Panc1 (cell line): ENCODE measurements around the gene MEAF6. TPM values are rescaled to one million over a fixed set of nuclear protein-coding genes. Genes with fewer than 3 reads are reported as not detected.

Experiments used
- ATAC-seq: fragments of 200-7000 bp; cut with Tn5 transposase; 2 replicates; pipeline ENCODE4 v1.9.1; 2020; ENCODE audit warnings: mild to moderate bottlenecking, moderate library complexity
- BruUV-seq: library from RNA; stranded (reverse); fragments of 400-500 nt; replicated peaks from 2 replicates; lab custom pipeline; 2021; lab: Mats Ljungman, UMichigan
- CTCF ChIA-PET: fragments of 300-600 bp; sonication (Branson Sonifier 250); formaldehyde crosslinking; loops from one replicate; lab custom pipeline; 2022; ENCODE audit warnings: antibody characterized with exemption; lab: Charles Lee
- POLR2A ChIA-PET: fragments of 300-600 bp; sonication (Branson Sonifier 250); formaldehyde crosslinking; loops from one replicate; lab custom pipeline; 2022; ENCODE audit warnings: antibody characterized with exemption; lab: Charles Lee
- DNase-seq: peaks from one replicate; pipeline ENCODE4 v3.0.0-alpha.2; 2010; ENCODE audit warnings: low read depth, low spot score
- H3K27ac ChIP-seq: 2 replicates; pipeline ENCODE4 v1.5.1; 2011; ENCODE audit warnings: mild to moderate bottlenecking, low read length, inconsistent platforms
- H3K27me3 ChIP-seq: fragments of 200-500 bp; sonication (Bioruptor generic); 2 replicates; pipeline ENCODE4 v1.6.0; 2014; ENCODE audit warnings: low read length, inconsistent platforms; ENCODE audit not compliant: control insufficient read depth, insufficient read depth
- H3K36me3 ChIP-seq: fragments of 200-500 bp; sonication (Bioruptor generic); 2 replicates; pipeline ENCODE4 v1.5.1; 2014; ENCODE audit warnings: inconsistent platforms, mild to moderate bottlenecking, low read length, moderate library complexity; ENCODE audit not compliant: control insufficient read depth, insufficient read depth
- H3K4me1 ChIP-seq: 2 replicates; pipeline ENCODE4 v1.5.1; 2011; ENCODE audit warnings: inconsistent platforms, mild to moderate bottlenecking, low read length, moderate library complexity; ENCODE audit not compliant: control insufficient read depth, insufficient read depth
- H3K4me3 ChIP-seq, 2 experiments: 2 replicates each; pipeline ENCODE4 v1.5.1; 2011 to 2012; ENCODE audit warnings: low read depth in 2 of 2, low read length in 2 of 2, mild to moderate bottlenecking in 2 of 2, inconsistent platforms in 1 of 2, moderate library complexity in 1 of 2
- H3K9me3 ChIP-seq: fragments of 200-500 bp; sonication (Bioruptor generic); 2 replicates; pipeline ENCODE4 v1.5.1; 2014; ENCODE audit warnings: low read depth, mild to moderate bottlenecking, inconsistent platforms, low read length, moderate library complexity; ENCODE audit not compliant: control insufficient read depth, insufficient read depth
- CTCF ChIP-seq: fragments of 450-650 bp; IDR thresholded peaks from 2 replicates; pipeline ENCODE4 v1.5.1; 2017; ENCODE audit warnings: mild to moderate bottlenecking
- POLR2AphosphoS5 ChIP-seq: IDR thresholded peaks from 2 replicates; pipeline ENCODE4 v1.6.1; 2012; ENCODE audit warnings: mild to moderate bottlenecking, low read depth, low read length, moderate library complexity
- SIN3A ChIP-seq: IDR thresholded peaks from 2 replicates; pipeline ENCODE4 v1.6.1; 2012; ENCODE audit warnings: low read depth, mild to moderate bottlenecking, low read length, moderate library complexity, borderline replicate concordance; ENCODE audit not compliant: insufficient read depth
- TCF7L2 ChIP-seq: IDR thresholded peaks from 2 replicates; pipeline ENCODE4 v1.6.1; 2011; ENCODE audit warnings: mild to moderate bottlenecking, low read depth, low read length, inconsistent platforms
- in situ Hi-C: cut with HindIII; loops from 2 replicates; pipeline ENCODE4 v1.10.0; 2016; ENCODE audit warnings: low sequenced_read_pairs, low pct_unique_long_range_greater_than_20kb
- intact Hi-C: fragments of 100-400 bp; cut with micrococcal nuclease; formaldehyde crosslinking; loops from one replicate; pipeline ENCODE4 v1.10.0; 2022; ENCODE audit not compliant: unreplicated experiment
- total RNA-seq: library from RNA; stranded (reverse); gene quantifications from one replicate; pipeline ENCODE4 v1.2.1, GENCODE V29; 2021; ENCODE audit not compliant: unreplicated experiment
- TF ChIP-seq, protein P1 (sequence below), 2 experiments: IDR thresholded peaks; 2 replicates each; pipeline ENCODE4 v1.6.1; 2011 to 2012; ENCODE audit warnings: low read depth in 2 of 2, control low read depth in 1 of 2, low read length in 1 of 2, mild to moderate bottlenecking in 1 of 2, moderate library complexity in 1 of 2; ENCODE audit not compliant: insufficient read depth in 1 of 2

The MEAF6 gene
- total RNA-seq, 1 experiment from 2014 or later: 50.0 TPM

GRCh38 chr1:37452416-37452815, 62.1 kb downstream of the MEAF6 start:
- Histone ChIP-seq H3K36me3 (no peaks in the 10 kb centered on the region), H3K27ac (no peak overlapping the region), H3K4me1 (peaks cover 4% of the 10 kb centered on the region; the same call in 1 of the 2 replicates), H3K27me3 (no peaks in the 10 kb centered on the region), H3K9me3 (no peaks in the 10 kb centered on the region), H3K4me3 (no peak overlapping the region)
- in situ Hi-C loops: no loop called here
- intact Hi-C loops: no loop called here
- ATAC-seq (no peak), DNase-seq (no peak)
- TF ChIP-seq POLR2AphosphoS5 (no peak), CTCF (no peak), TCF7L2 (no peak), SIN3A (no peak)
- TF ChIP-seq, protein P1, sequence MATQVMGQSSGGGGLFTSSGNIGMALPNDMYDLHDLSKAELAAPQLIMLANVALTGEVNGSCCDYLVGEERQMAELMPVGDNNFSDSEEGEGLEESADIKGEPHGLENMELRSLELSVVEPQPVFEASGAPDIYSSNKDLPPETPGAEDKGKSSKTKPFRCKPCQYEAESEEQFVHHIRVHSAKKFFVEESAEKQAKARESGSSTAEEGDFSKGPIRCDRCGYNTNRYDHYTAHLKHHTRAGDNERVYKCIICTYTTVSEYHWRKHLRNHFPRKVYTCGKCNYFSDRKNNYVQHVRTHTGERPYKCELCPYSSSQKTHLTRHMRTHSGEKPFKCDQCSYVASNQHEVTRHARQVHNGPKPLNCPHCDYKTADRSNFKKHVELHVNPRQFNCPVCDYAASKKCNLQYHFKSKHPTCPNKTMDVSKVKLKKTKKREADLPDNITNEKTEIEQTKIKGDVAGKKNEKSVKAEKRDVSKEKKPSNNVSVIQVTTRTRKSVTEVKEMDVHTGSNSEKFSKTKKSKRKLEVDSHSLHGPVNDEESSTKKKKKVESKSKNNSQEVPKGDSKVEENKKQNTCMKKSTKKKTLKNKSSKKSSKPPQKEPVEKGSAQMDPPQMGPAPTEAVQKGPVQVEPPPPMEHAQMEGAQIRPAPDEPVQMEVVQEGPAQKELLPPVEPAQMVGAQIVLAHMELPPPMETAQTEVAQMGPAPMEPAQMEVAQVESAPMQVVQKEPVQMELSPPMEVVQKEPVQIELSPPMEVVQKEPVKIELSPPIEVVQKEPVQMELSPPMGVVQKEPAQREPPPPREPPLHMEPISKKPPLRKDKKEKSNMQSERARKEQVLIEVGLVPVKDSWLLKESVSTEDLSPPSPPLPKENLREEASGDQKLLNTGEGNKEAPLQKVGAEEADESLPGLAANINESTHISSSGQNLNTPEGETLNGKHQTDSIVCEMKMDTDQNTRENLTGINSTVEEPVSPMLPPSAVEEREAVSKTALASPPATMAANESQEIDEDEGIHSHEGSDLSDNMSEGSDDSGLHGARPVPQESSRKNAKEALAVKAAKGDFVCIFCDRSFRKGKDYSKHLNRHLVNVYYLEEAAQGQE (IDR thresholded peaks at IDR 0.05; ENCODE audit: insufficient read depth in 1 of 2, low read depth in 2 of 2, low read length in 1 of 2): no peak
- CTCF ChIA-PET: interaction anchor here (0.6 to 0.7 kb wide), 2 partner anchors 46 to 91 kb away, joined by 4 read pairs; no protein-coding TSS in a partner anchor
- no TSS peak for BruUV-seq
- POLR2A ChIA-PET: no interaction called here

- H3K4me3 ChIP-seq: no peak overlapping the region
- in situ Hi-C loops: no loop called here
- ATAC-seq (no peak), DNase-seq (no peak)
- no peaks in the 10 kb centered on the region; the same call in 1 of the 2 replicates for H3K27me3 ChIP-seq
- no peak for TF ChIP-seq TCF7L2
- TF ChIP-seq POLR2AphosphoS5: no peak
- no peak for TF ChIP-seq CTCF
- TF ChIP-seq, protein P1 (IDR thresholded peaks at IDR 0.05; ENCODE audit: insufficient read depth in 1 of 2, low read depth in 2 of 2, low read length in 1 of 2): no peak
- no peak for TF ChIP-seq SIN3A
- H3K36me3 ChIP-seq: no peaks in the 10 kb centered on the region
- H3K4me1 ChIP-seq: peaks cover 1% of the 10 kb centered on the region; the same call in 1 of the 2 replicates
- intact Hi-C loops: no loop called here
- no peaks in the 10 kb centered on the region for H3K9me3 ChIP-seq
- H3K27ac ChIP-seq: no peak overlapping the region
- no TSS peak for BruUV-seq
- CTCF ChIA-PET: no interaction called here
- POLR2A ChIA-PET: no interaction called here
Observed at GRCh38 chr1:37449936-37450335, 64.6 kb downstream of the MEAF6 start.
